NT2/D1 (cell line): ENCODE results near the gene CREB5.

Source experiments
- DNase-seq: peaks from one replicate; pipeline ENCODE4 v3.0.0-alpha.2; 2011; ENCODE audit warnings: low read depth, low spot score
- H3K27me3 ChIP-seq: 2 replicates; pipeline ENCODE4 v1.6.0; 2011; ENCODE audit warnings: mild to moderate bottlenecking; ENCODE audit not compliant: insufficient read length, insufficient read depth
- H3K36me3 ChIP-seq: 2 replicates; pipeline ENCODE4 v1.6.1; 2011; ENCODE audit warnings: mild to moderate bottlenecking, low read length, mixed read lengths; ENCODE audit not compliant: insufficient read depth, insufficient read length
- H3K4me1 ChIP-seq: 2 replicates; pipeline ENCODE4 v1.5.1; 2011; ENCODE audit not compliant: insufficient read depth, insufficient read length
- H3K4me3 ChIP-seq: 2 replicates; pipeline ENCODE4 v1.5.1; 2011; ENCODE audit warnings: low read depth; ENCODE audit not compliant: insufficient read length
- H3K9ac ChIP-seq: 2 replicates; pipeline ENCODE4 v1.6.0; 2011; ENCODE audit warnings: low read depth; ENCODE audit not compliant: insufficient read length
- H3K9me3 ChIP-seq: 2 replicates; pipeline ENCODE4 v1.5.1; 2011; ENCODE audit warnings: mild to moderate bottlenecking, low read length; ENCODE audit not compliant: insufficient read depth
- SUZ12 ChIP-seq: IDR thresholded peaks from 2 replicates; pipeline ENCODE4 v1.6.1; 2011; ENCODE audit not compliant: insufficient read length, insufficient read depth; ENCODE audit errors: extremely low read depth
- YY1 ChIP-seq: IDR thresholded peaks from 2 replicates; pipeline ENCODE4 v1.6.1; 2011; ENCODE audit not compliant: insufficient read length, insufficient read depth
- ZNF274 ChIP-seq: IDR thresholded peaks from 2 replicates; pipeline ENCODE4 v1.6.1; 2011; ENCODE audit warnings: mild to moderate bottlenecking, low read depth, low read length

CREB5 gene

DNA sequence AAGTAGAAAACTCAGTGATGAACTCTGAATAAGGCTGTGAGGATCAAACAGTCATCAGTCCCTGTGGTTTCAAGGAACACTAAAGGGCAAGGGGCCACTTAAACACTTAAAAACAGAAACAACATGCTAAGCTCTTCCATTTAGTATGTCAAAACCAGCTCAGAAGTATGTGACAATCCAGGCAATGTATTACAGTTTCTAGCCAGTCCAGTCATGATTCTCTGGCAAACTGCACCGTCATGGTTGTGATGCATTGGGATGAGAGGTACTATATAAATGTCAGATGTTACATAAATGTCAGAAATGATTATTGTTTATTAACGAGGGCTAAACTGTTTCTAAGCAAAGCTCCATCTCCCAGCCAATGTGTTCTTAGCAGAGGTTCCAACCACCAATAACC lies 4.7 kb upstream of the CREB5 start:
- Histone ChIP-seq H3K4me3 (no peak overlapping the region), H3K36me3 (no peaks in the 10 kb centered on the region), H3K4me1 (peaks cover 3% of the 10 kb centered on the region), H3K27me3 (peaks cover 41% of the 10 kb centered on the region), H3K9me3 (no peaks in the 10 kb centered on the region), H3K9ac (no peak overlapping the region)
- no peak for DNase-seq
- no peak for TF ChIP-seq YY1
- no peak for TF ChIP-seq SUZ12
- TF ChIP-seq ZNF274 = no peak

- Histone ChIP-seq H3K36me3 (no peaks in the 10 kb centered on the region), H3K9ac (peak overlapping the region; percentile 68), H3K4me3 (peak overlapping the region; percentile 37), H3K4me1 (peaks cover 3% of the 10 kb centered on the region), H3K9me3 (no peaks in the 10 kb centered on the region), H3K27me3 (peaks cover 41% of the 10 kb centered on the region)
- TF ChIP-seq SUZ12 (no peak), YY1 (no peak), ZNF274 (no peak)
- no peak for DNase-seq
Measured at GRCh38 chr7:28408105-28408959, 4.0 kb upstream of the CREB5 start.

DNA sequence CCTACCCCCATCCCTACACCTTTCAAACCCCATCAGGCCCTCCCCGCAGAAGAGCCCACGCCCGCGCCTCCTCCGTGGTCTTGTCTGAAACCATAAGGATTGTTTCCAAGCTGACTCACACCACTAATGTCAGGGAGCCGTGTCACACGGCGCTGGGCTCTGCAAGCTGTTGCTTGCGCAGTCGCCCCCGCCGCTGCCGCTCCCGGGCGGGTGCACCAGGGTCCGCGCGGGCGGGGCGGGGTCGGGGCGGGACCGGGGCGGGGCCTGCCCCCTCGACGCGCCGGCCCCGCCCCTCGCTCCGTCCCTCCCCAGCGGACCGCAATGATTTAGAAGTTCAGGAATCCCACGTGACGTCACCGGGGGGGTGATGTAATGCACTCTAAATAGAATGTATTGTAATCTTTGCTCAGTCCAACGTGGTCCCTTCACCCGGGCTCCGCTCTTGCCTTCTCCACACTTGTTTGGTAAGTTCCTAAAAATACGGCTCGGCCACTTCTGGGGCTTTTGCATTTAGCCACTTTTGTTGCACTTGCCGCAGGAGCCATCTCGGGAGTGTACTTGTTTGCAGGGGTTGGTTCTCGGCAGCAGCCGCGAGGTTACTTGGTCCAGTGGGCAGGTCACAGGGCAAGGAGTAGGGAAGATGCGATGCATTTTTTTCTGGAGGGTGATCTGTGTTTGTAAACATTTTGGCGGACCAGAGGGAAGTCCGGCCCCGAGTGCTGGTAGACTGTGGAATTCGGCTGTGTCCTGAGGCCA lies 3.2 kb upstream of the CREB5 start:
- Histone ChIP-seq H3K4me1 (peaks cover 3% of the 10 kb centered on the region), H3K9me3 (no peaks in the 10 kb centered on the region), H3K27me3 (peaks cover 41% of the 10 kb centered on the region), H3K4me3 (peak overlapping the region; percentile 73), H3K36me3 (no peaks in the 10 kb centered on the region), H3K9ac (peak overlapping the region; percentile 80)
- TF ChIP-seq ZNF274 (no peak), YY1 (no peak), SUZ12 (no peak)
- DNase-seq = peak; percentile 92

GRCh38 chr7:28409716-28410627 lies 2.3 kb upstream of the CREB5 start:
- peaks cover 3% of the 10 kb centered on the region for H3K4me1 ChIP-seq
- TF ChIP-seq YY1 (no peak), SUZ12 (no peak), ZNF274 (no peak)
- peak overlapping the region; percentile 80 for H3K9ac ChIP-seq
- DNase-seq = no peak
- no peaks in the 10 kb centered on the region for H3K36me3 ChIP-seq
- peak overlapping the region; percentile 73 for H3K4me3 ChIP-seq
- H3K27me3 ChIP-seq = peaks cover 41% of the 10 kb centered on the region
- H3K9me3 ChIP-seq = no peaks in the 10 kb centered on the region

DNA sequence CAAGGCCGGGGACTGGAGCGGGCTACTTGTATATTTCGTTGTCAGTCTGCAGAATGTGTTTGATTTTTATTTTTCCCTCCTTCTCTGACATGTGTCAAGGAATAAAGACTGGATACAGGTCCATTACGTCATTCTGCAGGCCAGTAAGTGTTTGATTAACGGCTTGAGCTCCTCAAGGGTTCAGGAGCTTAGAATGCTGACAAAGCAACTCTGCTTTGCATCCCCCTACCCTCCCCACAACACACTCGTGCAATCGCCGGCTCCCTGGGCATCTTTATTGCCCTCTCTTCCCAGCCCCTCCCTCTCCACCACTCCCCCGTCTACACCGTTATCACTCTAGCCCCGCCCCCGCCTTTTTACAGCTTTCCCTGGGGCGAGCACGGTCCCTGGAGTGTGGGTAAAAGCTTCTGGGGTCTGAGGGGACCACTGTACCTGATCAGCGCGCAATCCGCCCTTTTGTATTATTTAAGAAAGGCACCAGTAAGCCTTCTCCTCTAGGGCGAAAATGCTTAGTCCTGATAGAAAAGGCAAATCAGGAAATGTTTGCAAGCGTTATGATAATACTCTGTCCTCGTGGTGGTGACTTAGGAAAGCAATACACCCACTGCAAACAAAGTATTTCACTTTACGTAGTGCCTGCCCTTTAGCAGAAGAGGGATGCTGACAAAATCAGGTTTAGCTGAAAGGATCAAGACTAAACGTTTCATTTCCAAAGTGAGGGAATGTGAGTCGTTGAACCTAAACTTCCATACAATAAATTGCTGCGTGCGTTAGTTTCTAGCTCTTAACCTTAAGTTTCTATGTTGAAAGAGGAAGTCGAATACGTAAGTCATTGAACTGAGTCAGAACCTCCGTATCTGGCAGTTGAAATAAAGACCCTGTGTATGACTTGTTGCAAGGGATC lies 1.4 kb upstream of the CREB5 start:
- no peak for DNase-seq
- no peak for TF ChIP-seq YY1
- no peak for TF ChIP-seq SUZ12
- no peak for TF ChIP-seq ZNF274
- Histone ChIP-seq H3K9me3 (no peaks in the 10 kb centered on the region), H3K4me3 (peak overlapping the region; percentile 73), H3K4me1 (peaks cover 3% of the 10 kb centered on the region), H3K36me3 (no peaks in the 10 kb centered on the region), H3K27me3 (peaks cover 41% of the 10 kb centered on the region), H3K9ac (peak overlapping the region; percentile 80)

- peaks cover 32% of the 10 kb centered on the region for H3K27me3 ChIP-seq
Measured at GRCh38 chr7:28413011-28413410, 693 bp downstream of the CREB5 start.

More at GRCh38 chr7:28413011-28413410, 693 bp downstream of the CREB5 start:
- Histone ChIP-seq H3K9me3 (no peaks in the 10 kb centered on the region), H3K4me1 (no peaks in the 10 kb centered on the region), H3K4me3 (no peak overlapping the region), H3K9ac (no peak overlapping the region), H3K36me3 (no peaks in the 10 kb centered on the region)
- TF ChIP-seq ZNF274 (no peak), SUZ12 (no peak), YY1 (no peak)
- DNase-seq = no peak
